Measurements from ENCODE around the gene PEX3. TPM values are rescaled to one million over a fixed set of nuclear protein-coding genes. Genes with fewer than 3 reads are reported as not detected.

The PEX3 gene
- total RNA-seq, 1 experiment from 2014 or later = 16.0 TPM

DNA sequence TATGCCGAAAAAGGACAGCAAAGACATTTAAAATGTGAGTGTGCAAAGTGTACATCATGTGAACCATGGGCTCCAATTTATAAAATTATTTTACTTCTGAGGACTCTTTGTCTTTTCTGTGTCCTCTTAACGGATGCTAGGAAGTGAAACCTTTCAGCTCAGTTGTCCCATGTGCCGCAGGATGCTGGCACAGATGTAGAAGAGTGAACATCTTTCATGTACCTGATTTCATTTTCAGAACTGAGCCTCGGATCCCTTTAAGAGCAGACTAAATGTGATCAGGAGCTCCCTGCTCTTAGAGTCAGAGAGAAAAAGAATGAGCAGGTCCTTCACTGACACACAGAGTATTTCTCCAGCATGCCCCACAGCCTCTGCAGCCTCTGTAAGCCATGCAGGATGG, 88.5 kb downstream of the PEX3 start:
- no peak overlapping the region for H3K4me3 Mint-ChIP-seq (ENCODE audit: low read depth, unreplicated experiment)
- H3K27ac Mint-ChIP-seq (ENCODE audit: unreplicated experiment) = no peak overlapping the region
- peaks cover 11% of the 10 kb centered on the region for H3K36me3 Mint-ChIP-seq (ENCODE audit: insufficient read depth, unreplicated experiment)
- BruUV-seq (replicated peaks) = no TSS peak
- intact Hi-C loops (cut with micrococcal nuclease; ENCODE audit: unreplicated experiment) = no loop called here
- TF ChIP-seq, protein P1, sequence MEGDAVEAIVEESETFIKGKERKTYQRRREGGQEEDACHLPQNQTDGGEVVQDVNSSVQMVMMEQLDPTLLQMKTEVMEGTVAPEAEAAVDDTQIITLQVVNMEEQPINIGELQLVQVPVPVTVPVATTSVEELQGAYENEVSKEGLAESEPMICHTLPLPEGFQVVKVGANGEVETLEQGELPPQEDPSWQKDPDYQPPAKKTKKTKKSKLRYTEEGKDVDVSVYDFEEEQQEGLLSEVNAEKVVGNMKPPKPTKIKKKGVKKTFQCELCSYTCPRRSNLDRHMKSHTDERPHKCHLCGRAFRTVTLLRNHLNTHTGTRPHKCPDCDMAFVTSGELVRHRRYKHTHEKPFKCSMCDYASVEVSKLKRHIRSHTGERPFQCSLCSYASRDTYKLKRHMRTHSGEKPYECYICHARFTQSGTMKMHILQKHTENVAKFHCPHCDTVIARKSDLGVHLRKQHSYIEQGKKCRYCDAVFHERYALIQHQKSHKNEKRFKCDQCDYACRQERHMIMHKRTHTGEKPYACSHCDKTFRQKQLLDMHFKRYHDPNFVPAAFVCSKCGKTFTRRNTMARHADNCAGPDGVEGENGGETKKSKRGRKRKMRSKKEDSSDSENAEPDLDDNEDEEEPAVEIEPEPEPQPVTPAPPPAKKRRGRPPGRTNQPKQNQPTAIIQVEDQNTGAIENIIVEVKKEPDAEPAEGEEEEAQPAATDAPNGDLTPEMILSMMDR (IDR thresholded peaks at IDR 0.05; ENCODE audit: unreplicated experiment) = no peak
- no peaks in the 10 kb centered on the region for H3K9me3 Mint-ChIP-seq (ENCODE audit: low read depth, unreplicated experiment)
- H3K4me1 Mint-ChIP-seq (ENCODE audit: low read depth, unreplicated experiment) = peaks cover 30% of the 10 kb centered on the region
- H3K27me3 Mint-ChIP-seq (ENCODE audit: unreplicated experiment) = no peaks in the 10 kb centered on the region
- CTCF ChIA-PET = no interaction called here
- no peak for DNase-seq

DNA sequence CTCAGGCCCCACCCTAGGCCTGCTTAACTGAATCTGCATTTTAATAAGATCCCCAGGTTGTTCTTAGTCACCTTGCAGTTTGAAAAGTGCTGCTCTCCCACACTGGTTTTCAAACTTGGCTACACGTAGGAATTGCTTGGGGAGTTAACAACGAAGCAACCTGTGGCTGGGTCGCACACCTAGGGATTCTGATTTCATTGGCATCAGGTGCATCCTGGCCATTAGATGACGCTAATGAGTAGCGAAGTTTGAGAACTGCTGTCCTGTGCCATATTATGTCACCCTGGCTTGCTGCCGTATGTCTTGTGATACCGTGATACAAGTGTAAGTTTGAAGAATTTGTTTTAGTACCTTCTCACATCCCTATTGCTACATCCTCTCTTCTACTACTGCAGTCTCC, 89.1 kb downstream of the PEX3 start:
- H3K9me3 Mint-ChIP-seq (ENCODE audit: low read depth, unreplicated experiment) = no peaks in the 10 kb centered on the region
- no peak overlapping the region for H3K4me3 Mint-ChIP-seq (ENCODE audit: low read depth, unreplicated experiment)
- BruUV-seq (replicated peaks) = no TSS peak
- TF ChIP-seq, protein P1 (IDR thresholded peaks at IDR 0.05; ENCODE audit: unreplicated experiment) = no peak
- peaks cover 27% of the 10 kb centered on the region for H3K4me1 Mint-ChIP-seq (ENCODE audit: low read depth, unreplicated experiment)
- H3K27me3 Mint-ChIP-seq (ENCODE audit: unreplicated experiment) = no peaks in the 10 kb centered on the region
- DNase-seq = no peak
- no peak overlapping the region for H3K27ac Mint-ChIP-seq (ENCODE audit: unreplicated experiment)
- peaks cover 11% of the 10 kb centered on the region for H3K36me3 Mint-ChIP-seq (ENCODE audit: insufficient read depth, unreplicated experiment)
- CTCF ChIA-PET = no interaction called here
- intact Hi-C loops (cut with micrococcal nuclease; ENCODE audit: unreplicated experiment) = no loop called here

DNA sequence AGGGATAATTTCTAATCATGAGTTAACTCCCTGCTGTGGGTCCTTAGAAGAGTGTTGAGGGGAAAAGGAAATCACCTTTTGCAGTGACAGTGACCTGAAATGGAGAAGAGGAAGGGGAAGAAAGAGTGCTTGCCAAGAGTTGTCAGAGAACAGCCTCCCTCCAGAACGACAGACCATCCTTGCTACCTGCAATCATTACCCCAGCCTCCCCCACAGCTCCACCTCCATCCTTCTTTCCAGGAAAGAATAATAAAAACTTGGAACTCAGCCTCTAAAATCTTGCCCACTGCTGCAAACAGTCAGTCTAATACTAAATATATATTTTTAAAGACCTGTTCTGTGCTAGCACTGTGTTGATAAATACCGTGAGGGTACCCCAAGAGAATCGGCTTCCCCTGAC, 89.6 kb downstream of the PEX3 start:
- no TSS peak for BruUV-seq (replicated peaks)
- intact Hi-C loops (cut with micrococcal nuclease; ENCODE audit: unreplicated experiment) = no loop called here
- H3K27ac Mint-ChIP-seq (ENCODE audit: unreplicated experiment) = no peak overlapping the region
- H3K4me1 Mint-ChIP-seq (ENCODE audit: low read depth, unreplicated experiment) = peaks cover 27% of the 10 kb centered on the region
- no peaks in the 10 kb centered on the region for H3K27me3 Mint-ChIP-seq (ENCODE audit: unreplicated experiment)
- no peak for DNase-seq
- TF ChIP-seq, protein P1 (IDR thresholded peaks at IDR 0.05; ENCODE audit: unreplicated experiment) = no peak
- H3K36me3 Mint-ChIP-seq (ENCODE audit: insufficient read depth, unreplicated experiment) = peaks cover 11% of the 10 kb centered on the region
- no peak overlapping the region for H3K4me3 Mint-ChIP-seq (ENCODE audit: low read depth, unreplicated experiment)
- CTCF ChIA-PET = no interaction called here
- no peaks in the 10 kb centered on the region for H3K9me3 Mint-ChIP-seq (ENCODE audit: low read depth, unreplicated experiment)

Other genes starting within 250 kb of the PEX3 start
- gene ADAT2, start 110 bp upstream of the PEX3 start, total RNA-seq (2022) = 9.9 and 12.0 TPM in 2 replicates
- gene FUCA2, start 60.9 kb downstream of the PEX3 start, total RNA-seq (2022) = 45.5 and 53.7 TPM in 2 replicates
- 19.5 and 20.7 TPM in 2 replicates for gene PHACTR2, start 227.2 kb downstream of the PEX3 start, total RNA-seq (2022)

Data from Calu3 (cell line).